Smooth muscle cell (in vitro differentiated cells): ENCODE results near the gene AZI2. TPM values are rescaled to one million over a fixed set of nuclear protein-coding genes. Genes with fewer than 3 reads are reported as not detected.

Experiments
- DNase-seq: peaks from one replicate; lab custom pipeline; 2025; ENCODE audit not compliant: unreplicated experiment; lab: John Stamatoyannopoulos, UW
- H2AFZ ChIP-seq: fragments of 200-600 bp; sonication (generic); 2 replicates; pipeline ENCODE4 v1.6.0; 2016; ENCODE audit warnings: antibody characterized with exemption, low read depth, mild to moderate bottlenecking
- H3F3A ChIP-seq: fragments of 200-600 bp; sonication (generic); 2 replicates; pipeline ENCODE4 v1.6.0; 2017; ENCODE audit warnings: antibody characterized with exemption, low read depth
- H3K27ac ChIP-seq: fragments of 200-600 bp; sonication (generic); 2 replicates; pipeline ENCODE4 v1.5.1; 2016; ENCODE audit warnings: low read depth, mild to moderate bottlenecking
- H3K27me3 ChIP-seq: fragments of 200-600 bp; sonication (generic); 2 replicates; pipeline ENCODE4 v1.6.1; 2016; ENCODE audit warnings: low read depth, mild to moderate bottlenecking
- H3K36me3 ChIP-seq: fragments of 200-600 bp; sonication (generic); 2 replicates; pipeline ENCODE4 v1.5.1; 2016; ENCODE audit warnings: low read depth
- H3K4me1 ChIP-seq: fragments of 200-600 bp; sonication (generic); 2 replicates; pipeline ENCODE4 v1.5.1; 2016; ENCODE audit warnings: low read depth
- H3K4me2 ChIP-seq: fragments of 200-600 bp; sonication (generic); 2 replicates; pipeline ENCODE4 v1.6.0; 2016; ENCODE audit warnings: mild to moderate bottlenecking
- H3K4me3 ChIP-seq: fragments of 200-600 bp; sonication (generic); 2 replicates; pipeline ENCODE4 v1.5.1; 2016; ENCODE audit warnings: mild to moderate bottlenecking
- H3K79me2 ChIP-seq: fragments of 200-600 bp; sonication (generic); 2 replicates; pipeline ENCODE4 v1.6.0; 2016; ENCODE audit warnings: low read depth, mild to moderate bottlenecking
- H3K9ac ChIP-seq: fragments of 200-600 bp; sonication (generic); 2 replicates; pipeline ENCODE4 v1.6.0; 2016; ENCODE audit warnings: low read depth
- H3K9me3 ChIP-seq: fragments of 200-600 bp; sonication (generic); replicated peaks from 2 replicates; pipeline ENCODE4 v1.5.1; 2016; ENCODE audit warnings: low read depth
- H4K20me1 ChIP-seq: fragments of 200-600 bp; sonication (generic); 2 replicates; pipeline ENCODE4 v1.6.0; 2016; ENCODE audit warnings: low read depth
- WGBS: methylation state at CpG from one replicate; pipeline ENCODE4 v1.1.7; 2016; ENCODE audit warnings: low lambda C conversion rate; 5-methylcytosine and 5-hydroxymethylcytosine counted together
- polyA plus RNA-seq: library from polyadenylated mRNA; unstranded; fragments of >200 nt; fragmentation: Nextera tagmentation; extraction: Ambion mirVana; gene quantifications from 2 replicates; pipeline ENCODE4 v1.2.1, GENCODE V29; 2016
- total RNA-seq: library from RNA; depleted of rRNA; stranded (reverse); fragments of >200 nt; gene quantifications from 2 replicates; pipeline ENCODE4 v1.2.3, GENCODE V29; 2014
- TF ChIP-seq, protein P1 (sequence below): fragments of 200-600 bp; sonication (generic); IDR thresholded peaks from 2 replicates; pipeline ENCODE4 v1.5.1; 2017; ENCODE audit warnings: borderline replicate concordance, mild to moderate bottlenecking, antibody characterized with exemption; ENCODE audit not compliant: insufficient read depth, poor library complexity, severe bottlenecking

Gene AZI2
- total and polyA plus RNA-seq, 2 experiments from 2014 or later, result 44.7 to 53.1 TPM

DNA sequence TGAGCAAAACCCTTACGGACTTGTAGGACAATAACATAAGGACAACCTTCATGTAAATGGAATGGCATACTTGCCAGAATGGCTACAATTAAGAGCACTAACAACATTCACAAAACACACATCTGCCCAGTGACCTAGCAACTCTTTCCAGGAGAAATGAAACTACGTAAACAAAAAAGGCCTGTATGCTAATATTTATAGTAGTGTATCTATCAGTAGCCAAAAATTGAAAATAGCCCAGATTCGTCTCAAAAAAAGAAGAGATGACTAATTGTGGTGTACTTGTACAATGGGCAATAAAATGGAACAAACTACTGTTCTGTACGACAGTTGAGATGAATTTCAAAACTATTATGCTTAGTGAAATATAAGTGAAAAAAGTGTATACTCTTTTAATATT, 68.9 kb downstream of the AZI2 start:
- Histone ChIP-seq H2AFZ (no peak overlapping the region), H3K9me3 (no peaks in the 10 kb centered on the region), H4K20me1 (peaks cover 16% of the 10 kb centered on the region), H3K4me1 (no peaks in the 10 kb centered on the region), H3K27ac (no peak overlapping the region), H3K4me3 (no peak overlapping the region), H3K27me3 (no peaks in the 10 kb centered on the region), H3K36me3 (no peaks in the 10 kb centered on the region), H3K9ac (no peak overlapping the region), H3K4me2 (no peak overlapping the region), H3F3A (no peaks in the 10 kb centered on the region), H3K79me2 (no peaks in the 10 kb centered on the region)
- 87% methylated on average over 4 of the region's 4 CpGs for WGBS
- DNase-seq, result no peak
- TF ChIP-seq, protein P1, sequence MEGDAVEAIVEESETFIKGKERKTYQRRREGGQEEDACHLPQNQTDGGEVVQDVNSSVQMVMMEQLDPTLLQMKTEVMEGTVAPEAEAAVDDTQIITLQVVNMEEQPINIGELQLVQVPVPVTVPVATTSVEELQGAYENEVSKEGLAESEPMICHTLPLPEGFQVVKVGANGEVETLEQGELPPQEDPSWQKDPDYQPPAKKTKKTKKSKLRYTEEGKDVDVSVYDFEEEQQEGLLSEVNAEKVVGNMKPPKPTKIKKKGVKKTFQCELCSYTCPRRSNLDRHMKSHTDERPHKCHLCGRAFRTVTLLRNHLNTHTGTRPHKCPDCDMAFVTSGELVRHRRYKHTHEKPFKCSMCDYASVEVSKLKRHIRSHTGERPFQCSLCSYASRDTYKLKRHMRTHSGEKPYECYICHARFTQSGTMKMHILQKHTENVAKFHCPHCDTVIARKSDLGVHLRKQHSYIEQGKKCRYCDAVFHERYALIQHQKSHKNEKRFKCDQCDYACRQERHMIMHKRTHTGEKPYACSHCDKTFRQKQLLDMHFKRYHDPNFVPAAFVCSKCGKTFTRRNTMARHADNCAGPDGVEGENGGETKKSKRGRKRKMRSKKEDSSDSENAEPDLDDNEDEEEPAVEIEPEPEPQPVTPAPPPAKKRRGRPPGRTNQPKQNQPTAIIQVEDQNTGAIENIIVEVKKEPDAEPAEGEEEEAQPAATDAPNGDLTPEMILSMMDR, result no peak

DNA sequence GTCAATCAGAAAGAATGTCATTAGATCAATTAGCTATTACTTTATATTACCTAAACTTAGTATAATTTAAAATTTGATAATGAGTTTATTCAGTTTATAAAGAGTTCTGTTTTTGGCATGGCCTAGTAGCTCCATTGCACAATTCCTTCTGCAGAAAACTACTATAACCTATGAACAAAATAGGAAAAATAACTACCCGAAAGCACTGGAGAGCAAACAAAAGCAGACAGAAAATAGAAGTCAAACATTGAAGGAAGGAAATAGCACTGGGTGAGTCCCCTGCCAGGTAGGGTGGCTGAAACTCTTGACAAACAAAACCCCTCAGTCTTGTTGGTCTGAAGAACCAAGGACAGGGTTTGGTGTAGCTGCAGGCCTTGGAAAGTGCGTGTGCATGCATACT, 69.7 kb downstream of the AZI2 start:
- no peak overlapping the region for H3K27ac ChIP-seq

DNA sequence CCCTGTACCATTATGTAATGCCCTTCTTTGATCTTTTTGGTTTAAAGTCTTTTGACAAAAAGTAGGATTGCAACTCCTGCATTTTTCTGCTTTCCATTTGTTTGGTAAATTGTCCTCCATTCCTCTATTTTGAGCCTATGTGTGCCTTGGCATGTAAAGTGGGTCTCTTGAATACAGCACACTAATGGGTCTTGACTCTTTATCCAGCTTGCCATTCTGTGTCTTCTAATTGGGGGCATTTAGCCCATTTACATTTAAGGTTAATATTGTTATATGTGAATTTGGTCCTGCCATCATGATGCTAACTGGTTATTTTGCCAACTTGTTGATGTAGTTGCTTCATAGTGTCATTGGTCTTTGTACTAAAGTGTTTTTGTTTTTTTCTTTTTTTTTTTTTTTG, 74.8 kb downstream of the AZI2 start:
- no peak for DNase-seq
- Histone ChIP-seq H3K4me1 (no peaks in the 10 kb centered on the region), H2AFZ (no peak overlapping the region), H4K20me1 (no peaks in the 10 kb centered on the region), H3K27ac (no peak overlapping the region), H3K9ac (no peak overlapping the region), H3K79me2 (no peaks in the 10 kb centered on the region), H3K27me3 (no peaks in the 10 kb centered on the region), H3F3A (no peaks in the 10 kb centered on the region), H3K4me3 (no peak overlapping the region), H3K36me3 (peaks cover 6% of the 10 kb centered on the region), H3K9me3 (peaks cover 7% of the 10 kb centered on the region), H3K4me2 (no peak overlapping the region)
- TF ChIP-seq, protein P1, result no peak

More for the DNA sequence above, 69.7 kb downstream of the AZI2 start:
- Histone ChIP-seq H3K27me3 (no peaks in the 10 kb centered on the region), H3K79me2 (no peaks in the 10 kb centered on the region), H4K20me1 (peaks cover 16% of the 10 kb centered on the region), H3K4me1 (no peaks in the 10 kb centered on the region), H3F3A (no peaks in the 10 kb centered on the region), H3K9ac (no peak overlapping the region), H3K9me3 (no peaks in the 10 kb centered on the region), H3K4me2 (no peak overlapping the region), H2AFZ (no peak overlapping the region), H3K4me3 (no peak overlapping the region), H3K36me3 (no peaks in the 10 kb centered on the region)
- DNase-seq, result no peak
- WGBS, result 97% methylated on average over 2 of the region's 2 CpGs
- TF ChIP-seq, protein P1, result no peak

Other genes starting within 250 kb of the AZI2 start
- 22.5 and 23.0 TPM in 2 replicates for gene CMC1, start 107.2 kb downstream of the AZI2 start, total RNA-seq
- gene CMC1, start 107.2 kb downstream of the AZI2 start, polyA plus RNA-seq, result 41.4 and 42.4 TPM in 2 replicates
- gene ZCWPW2, start 103 bp downstream of the AZI2 start, total RNA-seq, result 0.81 and 7.0 TPM in 2 replicates
- gene ZCWPW2, start 103 bp downstream of the AZI2 start, polyA plus RNA-seq, result 0.74 and 2.2 TPM in 2 replicates